GM19324 (cell line): ENCODE measurements around the gene STOM.

Experiments used
- ATAC-seq: cut with Tn5 transposase; IDR thresholded peaks from one replicate; pipeline ENCODE4 v1.9.1; 2021; ENCODE audit warnings: mild to moderate bottlenecking, moderate library complexity; ENCODE audit not compliant: unreplicated experiment, low FRiP score

The STOM gene

GRCh38 chr9:121372239-121373010, 2.4 kb upstream of the STOM start:
- ATAC-seq = no peak

- ATAC-seq = no peak
These were observed 1.5 kb upstream of the STOM start for GRCh38 chr9:121371495-121372061.

- ATAC-seq = no peak
These were observed 1.3 kb downstream of the STOM start for GRCh38 chr9:121368745-121369144.

GRCh38 chr9:121368138-121368522, 1.9 kb downstream of the STOM start:
- no peak for ATAC-seq

- ATAC-seq = no peak
These were observed 2.5 kb downstream of the STOM start for GRCh38 chr9:121367306-121368137.

- ATAC-seq = no peak
These were observed 3.3 kb downstream of the STOM start for GRCh38 chr9:121366611-121367192.

- ATAC-seq = no peak
These were observed 4.5 kb downstream of the STOM start for GRCh38 chr9:121365564-121365963.

- ATAC-seq = no peak
These were observed 5.2 kb downstream of the STOM start for GRCh38 chr9:121364886-121365285.

- ATAC-seq = no peak
These were observed 6.0 kb downstream of the STOM start for GRCh38 chr9:121364077-121364476.

GRCh38 chr9:121363622-121363961, 6.5 kb downstream of the STOM start:
- no peak for ATAC-seq

GRCh38 chr9:121362813-121363621, 7.0 kb downstream of the STOM start:
- ATAC-seq = no peak

GRCh38 chr9:121360601-121361374, 9.3 kb downstream of the STOM start:
- ATAC-seq = no peak

- no peak for ATAC-seq
These were observed 10.4 kb downstream of the STOM start for GRCh38 chr9:121359351-121360294.

- ATAC-seq = no peak
These were observed 11.3 kb downstream of the STOM start for GRCh38 chr9:121358751-121359150.

- ATAC-seq = no peak
These were observed 13.0 kb downstream of the STOM start for GRCh38 chr9:121357011-121357410.

- no peak for ATAC-seq
These were observed 15.3 kb downstream of the STOM start for GRCh38 chr9:121354762-121355161.

- ATAC-seq = no peak
These were observed 15.9 kb downstream of the STOM start for GRCh38 chr9:121354141-121354540.

- peak; percentile 94 for ATAC-seq
These were observed 16.6 kb downstream of the STOM start for GRCh38 chr9:121353241-121354061.
